ENCODE results near the gene CLDN11. TPM values are rescaled to one million over a fixed set of nuclear protein-coding genes. Genes with fewer than 3 reads are reported as not detected.

Gene CLDN11
- total RNA-seq, 1 experiment from 2014 or later: 0.22 TPM

- no TSS peak for BruUV-seq (replicated peaks)
- no peak overlapping the region for H3K4me2 ChIP-seq (ENCODE audit: low read length)
- no peak for ATAC-seq
- POLR2A ChIA-PET: no interaction called here
- no peak overlapping the region for H3K4me3 ChIP-seq (replicated peaks in 1 of 2; ENCODE audit: low read depth in 1 of 2, low read length in 2 of 2)
- RAD21 ChIA-PET (ENCODE audit: low non-redundant PET in 1 of 2, low total read pairs in 2 of 2, uncharacterized antibody in 2 of 2, unreplicated experiment in 2 of 2): no interaction called here
- no peaks in the 10 kb centered on the region for H3K79me2 ChIP-seq (ENCODE audit: insufficient read depth, low read length)
- no peaks in the 10 kb centered on the region for H4K20me1 ChIP-seq (ENCODE audit: insufficient read depth)
- H3K27me3 ChIP-seq (ENCODE audit: insufficient read depth, low read length): no peaks in the 10 kb centered on the region
- no peak overlapping the region for H3K27ac ChIP-seq (ENCODE audit: low read depth, low read length)
- H2AFZ ChIP-seq (ENCODE audit: low read depth, low read length, poor library complexity, severe bottlenecking): no peak overlapping the region
- H3K4me1 ChIP-seq (ENCODE audit: control insufficient read depth in 1 of 2, insufficient read depth in 2 of 2, low read length in 2 of 2): no peaks in the 10 kb centered on the region
- no peaks in the 10 kb centered on the region for H3K9me2 ChIP-seq (ENCODE audit: insufficient read depth)
- no peak for DNase-seq (ENCODE audit: low read depth, low spot score)
- H3K36me3 ChIP-seq (ENCODE audit: control insufficient read depth in 1 of 2, insufficient read depth in 2 of 2, low read length in 2 of 2): no peaks in the 10 kb centered on the region
- CTCF ChIA-PET: no interaction called here
- TF ChIP-seq ZFX (IDR thresholded peaks at IDR 0.05) (no peak), JUND (IDR thresholded peaks at IDR 0.05) (no peak), EZH2 (IDR thresholded peaks at IDR 0.05) (no peak), SRF (IDR thresholded peaks at IDR 0.05; ENCODE audit: low read depth) (no peak)
- intact Hi-C loops (cut with micrococcal nuclease): no loop called here
- no peak overlapping the region for H3K9ac ChIP-seq (ENCODE audit: low read length)
- no peaks in the 10 kb centered on the region for H3K9me3 ChIP-seq (ENCODE audit: control insufficient read depth in 1 of 2, insufficient read depth in 1 of 2, low read depth in 1 of 2, low read length in 2 of 2)
These were observed 49.0 kb downstream of the CLDN11 start for GRCh38 chr3:170467571-170468147.

GRCh38 chr3:170469151-170470062 is 50.7 kb downstream of the CLDN11 start:
- ChIA-PET CTCF (no interaction called here), POLR2A (interaction anchor here (0.6 kb wide), 1 partner anchor 38 kb away, joined by 3 read pairs; no protein-coding TSS in a partner anchor), RAD21 (ENCODE audit: low non-redundant PET in 1 of 2, low total read pairs in 2 of 2, uncharacterized antibody in 2 of 2, unreplicated experiment in 2 of 2) (no interaction called here)
- intact Hi-C loops (cut with micrococcal nuclease): no loop called here
- no peak overlapping the region for H2AFZ ChIP-seq (ENCODE audit: low read depth, low read length, poor library complexity, severe bottlenecking)
- H3K27ac ChIP-seq (ENCODE audit: low read depth, low read length): no peak overlapping the region
- H3K9me2 ChIP-seq (ENCODE audit: insufficient read depth): no peaks in the 10 kb centered on the region
- ATAC-seq (no peak), DNase-seq (ENCODE audit: low read depth, low spot score) (no peak)
- no peaks in the 10 kb centered on the region for H4K20me1 ChIP-seq (ENCODE audit: insufficient read depth)
- H3K9ac ChIP-seq (ENCODE audit: low read length): no peak overlapping the region
- H3K4me2 ChIP-seq (ENCODE audit: low read length): no peak overlapping the region
- no peak overlapping the region for H3K4me3 ChIP-seq (replicated peaks in 1 of 2; ENCODE audit: low read depth in 1 of 2, low read length in 2 of 2)
- BruUV-seq (replicated peaks): no TSS peak
- H3K36me3 ChIP-seq (ENCODE audit: control insufficient read depth in 1 of 2, insufficient read depth in 2 of 2, low read length in 2 of 2): no peaks in the 10 kb centered on the region
- no peaks in the 10 kb centered on the region for H3K79me2 ChIP-seq (ENCODE audit: insufficient read depth, low read length)
- no peaks in the 10 kb centered on the region for H3K9me3 ChIP-seq (ENCODE audit: control insufficient read depth in 1 of 2, insufficient read depth in 1 of 2, low read depth in 1 of 2, low read length in 2 of 2)
- H3K4me1 ChIP-seq (ENCODE audit: control insufficient read depth in 1 of 2, insufficient read depth in 2 of 2, low read length in 2 of 2): no peaks in the 10 kb centered on the region
- no peak for TF ChIP-seq CTCF (IDR thresholded peaks at IDR 0.05 in 2 of 3, conservative IDR thresholded peaks at IDR 0.05 in 1 of 3; ENCODE audit: borderline replicate concordance in 1 of 3, insufficient read depth in 1 of 3, low read depth in 2 of 3, low read length in 2 of 3)
- no peak for TF ChIP-seq ZFX (IDR thresholded peaks at IDR 0.05)
- no peak for TF ChIP-seq ELF1 (IDR thresholded peaks at IDR 0.05; ENCODE audit: borderline replicate concordance, low read depth)
- no peak for TF ChIP-seq CBX3 (IDR thresholded peaks at IDR 0.05; ENCODE audit: low read depth)
- TF ChIP-seq, protein P1, sequence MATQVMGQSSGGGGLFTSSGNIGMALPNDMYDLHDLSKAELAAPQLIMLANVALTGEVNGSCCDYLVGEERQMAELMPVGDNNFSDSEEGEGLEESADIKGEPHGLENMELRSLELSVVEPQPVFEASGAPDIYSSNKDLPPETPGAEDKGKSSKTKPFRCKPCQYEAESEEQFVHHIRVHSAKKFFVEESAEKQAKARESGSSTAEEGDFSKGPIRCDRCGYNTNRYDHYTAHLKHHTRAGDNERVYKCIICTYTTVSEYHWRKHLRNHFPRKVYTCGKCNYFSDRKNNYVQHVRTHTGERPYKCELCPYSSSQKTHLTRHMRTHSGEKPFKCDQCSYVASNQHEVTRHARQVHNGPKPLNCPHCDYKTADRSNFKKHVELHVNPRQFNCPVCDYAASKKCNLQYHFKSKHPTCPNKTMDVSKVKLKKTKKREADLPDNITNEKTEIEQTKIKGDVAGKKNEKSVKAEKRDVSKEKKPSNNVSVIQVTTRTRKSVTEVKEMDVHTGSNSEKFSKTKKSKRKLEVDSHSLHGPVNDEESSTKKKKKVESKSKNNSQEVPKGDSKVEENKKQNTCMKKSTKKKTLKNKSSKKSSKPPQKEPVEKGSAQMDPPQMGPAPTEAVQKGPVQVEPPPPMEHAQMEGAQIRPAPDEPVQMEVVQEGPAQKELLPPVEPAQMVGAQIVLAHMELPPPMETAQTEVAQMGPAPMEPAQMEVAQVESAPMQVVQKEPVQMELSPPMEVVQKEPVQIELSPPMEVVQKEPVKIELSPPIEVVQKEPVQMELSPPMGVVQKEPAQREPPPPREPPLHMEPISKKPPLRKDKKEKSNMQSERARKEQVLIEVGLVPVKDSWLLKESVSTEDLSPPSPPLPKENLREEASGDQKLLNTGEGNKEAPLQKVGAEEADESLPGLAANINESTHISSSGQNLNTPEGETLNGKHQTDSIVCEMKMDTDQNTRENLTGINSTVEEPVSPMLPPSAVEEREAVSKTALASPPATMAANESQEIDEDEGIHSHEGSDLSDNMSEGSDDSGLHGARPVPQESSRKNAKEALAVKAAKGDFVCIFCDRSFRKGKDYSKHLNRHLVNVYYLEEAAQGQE (IDR thresholded peaks at IDR 0.05; ENCODE audit: low read depth): no peak
- no peak for TF ChIP-seq TCF7L2 (IDR thresholded peaks at IDR 0.05; ENCODE audit: borderline replicate concordance, extremely low read depth, insufficient read depth, insufficient read length)
- no peak for TF ChIP-seq ATF3 (IDR thresholded peaks at IDR 0.05)
- TF ChIP-seq POLR2AphosphoS5 (IDR thresholded peaks at IDR 0.05; ENCODE audit: low read depth, low read length): no peak
- TF ChIP-seq EZH2phosphoT487 (IDR thresholded peaks at IDR 0.05; ENCODE audit: borderline replicate concordance): no peak
- TF ChIP-seq POLR2A (IDR thresholded peaks at IDR 0.05; ENCODE audit: borderline replicate concordance, extremely low read depth, insufficient read depth, insufficient read length): no peak
- H3K27me3 ChIP-seq (ENCODE audit: insufficient read depth, low read length): no peaks in the 10 kb centered on the region

Data from HCT116 (cell line).